H54 (cell line): ENCODE data around the gene GRM8.
"Not testable (repeated sequence)": the region's sequence is repeated elsewhere in the genome, so short reads cannot be mapped to it uniquely, and the experiment has no call there.

ENCODE experiments used
- DNase-seq: peaks from one replicate; pipeline ENCODE4 v3.0.0; 2011; ENCODE audit warnings: low spot score, mixed read lengths; ENCODE audit not compliant: insufficient read length
- FAIRE-seq: peaks from 3 replicates; lab custom pipeline; 2011; peaks lifted over from hg19 to GRCh38; lab: Jason Lieb, UNC
- POLR2A ChIP-seq: IDR thresholded peaks from 2 replicates; pipeline ENCODE4 v1.6.1; 2011; ENCODE audit warnings: low read depth, mild to moderate bottlenecking, low read length

The GRM8 gene

GRCh38 chr7:126696256-126697038 is 556.3 kb downstream of the GRM8 start:
- FAIRE-seq: no peak
- DNase-seq: no peak

GRCh38 chr7:126690848-126691751 is 561.6 kb downstream of the GRM8 start:
- TF ChIP-seq POLR2A: no peak
- DNase-seq: no peak
- FAIRE-seq: no peak

More at GRCh38 chr7:126696256-126697038, 556.3 kb downstream of the GRM8 start:
- TF ChIP-seq POLR2A: no peak

GRCh38 chr7:126690104-126690503 is 562.6 kb downstream of the GRM8 start:
- no peak for TF ChIP-seq POLR2A
- DNase-seq: no peak
- no peak for FAIRE-seq

DNA sequence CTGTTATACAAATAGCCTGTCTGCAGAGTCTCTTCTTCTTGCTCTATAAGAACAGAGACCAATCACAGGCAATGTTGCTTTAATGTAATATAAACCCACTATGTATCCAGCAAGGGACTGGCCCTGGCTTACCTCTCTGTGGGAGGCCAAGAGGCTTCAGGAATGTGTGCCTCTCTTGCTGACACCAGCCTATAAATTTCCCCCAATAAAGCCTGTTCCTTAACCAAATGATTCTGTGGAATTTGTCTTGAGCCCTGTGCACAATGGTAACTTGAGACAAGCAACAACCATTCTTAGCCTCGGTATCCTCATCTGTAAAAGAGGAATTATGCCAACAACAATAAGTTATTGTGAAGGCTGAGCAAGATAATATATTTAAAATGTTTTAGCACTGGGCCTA is 563.7 kb downstream of the GRM8 start:
- no peak for TF ChIP-seq POLR2A
- FAIRE-seq (no peak), DNase-seq (no peak)

GRCh38 chr7:126686474-126686873 is 566.3 kb downstream of the GRM8 start:
- DNase-seq: no peak
- no peak for FAIRE-seq
- no peak for TF ChIP-seq POLR2A

DNA sequence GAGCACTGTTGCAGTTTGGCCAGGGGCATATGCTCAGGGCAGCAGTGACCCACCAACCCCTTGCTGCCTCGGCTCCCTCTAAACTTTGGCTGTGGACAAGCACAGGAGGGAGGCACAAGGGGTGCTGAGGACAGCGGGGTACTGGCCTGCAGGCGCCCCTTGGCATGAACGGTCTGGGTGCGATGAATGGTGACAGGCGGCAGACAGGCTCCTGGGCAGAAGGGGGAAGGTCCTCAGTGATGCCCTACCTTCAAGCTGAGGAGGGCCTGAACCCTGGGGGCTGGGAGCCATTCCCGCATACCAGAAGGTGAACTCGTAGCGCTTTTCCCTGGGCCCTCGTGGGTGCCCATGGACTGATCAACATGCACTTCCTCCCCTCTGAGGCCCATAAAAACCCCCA is 567.1 kb downstream of the GRM8 start:
- DNase-seq (no peak), FAIRE-seq (no peak)
- no peak for TF ChIP-seq POLR2A

DNA sequence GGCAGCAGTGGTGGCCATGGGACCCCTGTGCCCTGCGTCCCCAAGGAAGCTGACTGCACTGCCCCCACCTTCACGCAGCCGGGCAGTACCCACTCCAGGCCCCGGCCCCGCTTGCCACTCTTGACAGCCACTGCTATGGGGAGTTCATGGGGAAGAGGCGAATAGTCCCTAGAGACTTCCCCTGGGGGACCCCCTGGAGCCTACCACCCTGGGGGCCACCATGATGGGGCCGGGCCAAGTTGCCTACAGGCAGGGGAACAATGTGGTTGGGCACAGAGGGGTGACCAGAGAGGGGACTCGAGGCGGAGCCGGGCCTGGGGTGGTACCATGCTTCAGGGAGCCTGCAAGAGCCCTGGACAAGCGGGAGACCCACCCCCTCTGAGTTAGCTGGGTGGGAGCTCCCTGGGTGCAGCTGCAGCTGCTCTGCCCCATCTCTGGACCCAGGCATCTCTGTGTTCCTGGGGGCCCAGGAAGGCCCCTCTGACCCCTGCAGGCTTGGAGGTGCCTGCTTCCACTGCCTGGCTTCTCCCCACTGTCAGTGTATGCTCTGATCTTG is 567.6 kb downstream of the GRM8 start:
- DNase-seq: no peak
- no peak for FAIRE-seq
- TF ChIP-seq POLR2A: no peak

GRCh38 chr7:126682176-126682575 is 570.6 kb downstream of the GRM8 start:
- FAIRE-seq (no peak), DNase-seq (no peak)
- TF ChIP-seq POLR2A: no peak

GRCh38 chr7:126668762-126669161 is 584.0 kb downstream of the GRM8 start:
- FAIRE-seq: not testable (repeated sequence)

DNA sequence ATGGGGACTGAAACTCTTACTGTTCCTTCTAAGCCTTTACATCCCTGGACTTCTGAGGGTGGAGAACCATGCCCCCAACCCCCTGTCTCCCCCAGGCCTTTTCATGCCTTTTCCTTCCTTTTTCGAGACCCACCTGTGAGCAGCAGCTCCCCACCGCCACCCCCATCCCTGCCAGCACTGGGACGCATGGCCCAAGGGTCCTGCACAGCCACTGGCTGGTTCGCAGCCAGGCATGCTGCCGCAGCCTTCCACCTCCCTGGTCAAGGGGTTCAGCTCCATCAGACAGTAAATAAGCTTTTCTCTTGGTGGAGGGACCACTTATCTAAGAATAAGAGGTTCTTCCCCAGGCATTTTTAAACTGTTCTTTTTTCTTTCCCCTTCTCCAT is 584.4 kb downstream of the GRM8 start:
- no peak for FAIRE-seq
- no peak for DNase-seq

More at GRCh38 chr7:126668762-126669161, 584.0 kb downstream of the GRM8 start:
- not testable (repeated sequence) for DNase-seq

GRCh38 chr7:126667742-126668366 is 584.9 kb downstream of the GRM8 start:
- FAIRE-seq (peak; percentile 81), DNase-seq (peak; percentile 28)
- no peak for TF ChIP-seq POLR2A

More for the DNA sequence above, 584.4 kb downstream of the GRM8 start:
- no peak for TF ChIP-seq POLR2A

GRCh38 chr7:126662856-126663255 is 589.9 kb downstream of the GRM8 start:
- FAIRE-seq (no peak), DNase-seq (no peak)
- no peak for TF ChIP-seq POLR2A

DNA sequence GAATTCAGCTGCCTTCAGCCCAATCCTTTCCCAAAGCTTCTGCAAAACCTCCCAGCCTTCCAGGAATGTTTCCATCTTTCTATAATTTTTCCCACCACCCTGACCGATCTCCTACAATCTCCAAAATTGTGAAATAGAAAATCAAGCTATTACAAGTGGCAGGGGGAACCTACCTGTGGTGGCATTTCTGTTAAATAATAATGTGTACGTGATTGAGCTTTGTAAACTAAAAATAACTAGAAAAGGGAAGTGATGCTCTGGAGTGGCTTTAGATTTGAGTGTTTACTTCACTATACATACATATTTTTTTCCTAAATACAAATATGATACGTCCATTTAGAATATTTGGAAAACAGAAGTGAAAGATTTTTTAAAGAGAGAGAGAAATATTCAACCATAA is 593.6 kb downstream of the GRM8 start:
- no peak for TF ChIP-seq POLR2A
- DNase-seq: no peak
- no peak for FAIRE-seq
